ENCODE data around the gene IQSEC3. TPM values are rescaled to one million over a fixed set of nuclear protein-coding genes. Genes with fewer than 3 reads are reported as not detected.

Gene IQSEC3
- total RNA-seq, 1 donor from 2014 or later = 0.25 TPM

GRCh38 chr12:171743-172676 lies 105.4 kb downstream of the IQSEC3 start:
- intact Hi-C loops (cut with micrococcal nuclease) = no loop called here
- no peak overlapping the region for H3K27ac Mint-ChIP-seq
- no peaks in the 10 kb centered on the region for H3K9me3 Mint-ChIP-seq
- no peaks in the 10 kb centered on the region for H3K36me3 Mint-ChIP-seq (ENCODE audit: low read depth)
- peaks cover 9% of the 10 kb centered on the region for H3K4me1 Mint-ChIP-seq (ENCODE audit: low read depth)
- DNase-seq (ENCODE audit: low spot score) = no peak
- peaks cover 12% of the 10 kb centered on the region for H3K27me3 Mint-ChIP-seq (ENCODE audit: low read depth)
- H3K4me3 Mint-ChIP-seq (ENCODE audit: low read depth) = no peak overlapping the region

- H3K9me3 Mint-ChIP-seq = no peaks in the 10 kb centered on the region
- no peak overlapping the region for H3K4me3 Mint-ChIP-seq (ENCODE audit: low read depth)
- peaks cover 9% of the 10 kb centered on the region for H3K4me1 Mint-ChIP-seq (ENCODE audit: low read depth)
- intact Hi-C loops (cut with micrococcal nuclease) = no loop called here
- H3K36me3 Mint-ChIP-seq (ENCODE audit: low read depth) = no peaks in the 10 kb centered on the region
- DNase-seq (ENCODE audit: low spot score) = no peak
- peaks cover 10% of the 10 kb centered on the region for H3K27me3 Mint-ChIP-seq (ENCODE audit: low read depth)
- no peak overlapping the region for H3K27ac Mint-ChIP-seq
These were observed 106.2 kb downstream of the IQSEC3 start for GRCh38 chr12:172732-173161.

- Mint-ChIP-seq H3K27ac (no peak overlapping the region), H3K9me3 (no peaks in the 10 kb centered on the region), H3K4me3 (ENCODE audit: low read depth) (no peak overlapping the region), H3K27me3 (ENCODE audit: low read depth) (peaks cover 7% of the 10 kb centered on the region), H3K36me3 (ENCODE audit: low read depth) (no peaks in the 10 kb centered on the region), H3K4me1 (ENCODE audit: low read depth) (peaks cover 2% of the 10 kb centered on the region)
- DNase-seq (ENCODE audit: low spot score) = no peak
- intact Hi-C loops (cut with micrococcal nuclease) = no loop called here
These were observed 107.6 kb downstream of the IQSEC3 start for GRCh38 chr12:174124-174523.

- Mint-ChIP-seq H3K9me3 (no peaks in the 10 kb centered on the region), H3K4me1 (ENCODE audit: low read depth) (no peaks in the 10 kb centered on the region), H3K27ac (no peak overlapping the region), H3K27me3 (ENCODE audit: low read depth) (peaks cover 4% of the 10 kb centered on the region), H3K4me3 (ENCODE audit: low read depth) (no peak overlapping the region), H3K36me3 (ENCODE audit: low read depth) (no peaks in the 10 kb centered on the region)
- intact Hi-C loops (cut with micrococcal nuclease) = no loop called here
- DNase-seq (ENCODE audit: low spot score) = no peak
These were observed 108.0 kb downstream of the IQSEC3 start for GRCh38 chr12:174596-174995.

- intact Hi-C loops (cut with micrococcal nuclease) = no loop called here
- no peak overlapping the region for H3K4me3 Mint-ChIP-seq (ENCODE audit: low read depth)
- no peaks in the 10 kb centered on the region for H3K36me3 Mint-ChIP-seq (ENCODE audit: low read depth)
- no peak for DNase-seq (ENCODE audit: low spot score)
- H3K27me3 Mint-ChIP-seq (ENCODE audit: low read depth) = peaks cover 2% of the 10 kb centered on the region
- H3K9me3 Mint-ChIP-seq = no peaks in the 10 kb centered on the region
- no peak overlapping the region for H3K27ac Mint-ChIP-seq
- H3K4me1 Mint-ChIP-seq (ENCODE audit: low read depth) = peaks cover 2% of the 10 kb centered on the region
These were observed 108.7 kb downstream of the IQSEC3 start for GRCh38 chr12:175250-175649.

GRCh38 chr12:175759-176158 lies 109.2 kb downstream of the IQSEC3 start:
- no peak for DNase-seq (ENCODE audit: low spot score)
- Mint-ChIP-seq H3K4me1 (ENCODE audit: low read depth) (peaks cover 6% of the 10 kb centered on the region), H3K27me3 (ENCODE audit: low read depth) (peaks cover 2% of the 10 kb centered on the region), H3K4me3 (ENCODE audit: low read depth) (no peak overlapping the region), H3K27ac (no peak overlapping the region), H3K9me3 (no peaks in the 10 kb centered on the region), H3K36me3 (ENCODE audit: low read depth) (no peaks in the 10 kb centered on the region)
- intact Hi-C loops (cut with micrococcal nuclease) = no loop called here

- H3K36me3 Mint-ChIP-seq (ENCODE audit: low read depth) = no peaks in the 10 kb centered on the region
- no peaks in the 10 kb centered on the region for H3K9me3 Mint-ChIP-seq
- H3K4me1 Mint-ChIP-seq (ENCODE audit: low read depth) = peaks cover 6% of the 10 kb centered on the region
- intact Hi-C loops (cut with micrococcal nuclease) = no loop called here
- DNase-seq (ENCODE audit: low spot score) = no peak
- H3K27ac Mint-ChIP-seq = no peak overlapping the region
- H3K27me3 Mint-ChIP-seq (ENCODE audit: low read depth) = peaks cover 2% of the 10 kb centered on the region
- H3K4me3 Mint-ChIP-seq (ENCODE audit: low read depth) = no peak overlapping the region
These were observed 110.0 kb downstream of the IQSEC3 start for GRCh38 chr12:176321-177181.

GRCh38 chr12:177336-177979 lies 110.9 kb downstream of the IQSEC3 start:
- H3K9me3 Mint-ChIP-seq = no peaks in the 10 kb centered on the region
- H3K36me3 Mint-ChIP-seq (ENCODE audit: low read depth) = no peaks in the 10 kb centered on the region
- no peak for DNase-seq (ENCODE audit: low spot score)
- peaks cover 6% of the 10 kb centered on the region for H3K4me1 Mint-ChIP-seq (ENCODE audit: low read depth)
- intact Hi-C loops (cut with micrococcal nuclease) = no loop called here
- H3K4me3 Mint-ChIP-seq (ENCODE audit: low read depth) = no peak overlapping the region
- no peak overlapping the region for H3K27ac Mint-ChIP-seq
- peaks cover 2% of the 10 kb centered on the region for H3K27me3 Mint-ChIP-seq (ENCODE audit: low read depth)

- no peaks in the 10 kb centered on the region for H3K9me3 Mint-ChIP-seq
- no peaks in the 10 kb centered on the region for H3K27me3 Mint-ChIP-seq (ENCODE audit: low read depth)
- peaks cover 6% of the 10 kb centered on the region for H3K4me1 Mint-ChIP-seq (ENCODE audit: low read depth)
- H3K27ac Mint-ChIP-seq = no peak overlapping the region
- intact Hi-C loops (cut with micrococcal nuclease) = no loop called here
- H3K36me3 Mint-ChIP-seq (ENCODE audit: low read depth) = no peaks in the 10 kb centered on the region
- H3K4me3 Mint-ChIP-seq (ENCODE audit: low read depth) = no peak overlapping the region
- no peak for DNase-seq (ENCODE audit: low spot score)
These were observed 111.6 kb downstream of the IQSEC3 start for GRCh38 chr12:177980-178828.

- intact Hi-C loops (cut with micrococcal nuclease) = no loop called here
- no peak overlapping the region for H3K27ac Mint-ChIP-seq
- no peaks in the 10 kb centered on the region for H3K9me3 Mint-ChIP-seq
- peaks cover 6% of the 10 kb centered on the region for H3K4me1 Mint-ChIP-seq (ENCODE audit: low read depth)
- no peak for DNase-seq (ENCODE audit: low spot score)
- H3K4me3 Mint-ChIP-seq (ENCODE audit: low read depth) = no peak overlapping the region
- no peaks in the 10 kb centered on the region for H3K36me3 Mint-ChIP-seq (ENCODE audit: low read depth)
- no peaks in the 10 kb centered on the region for H3K27me3 Mint-ChIP-seq (ENCODE audit: low read depth)
These were observed 112.2 kb downstream of the IQSEC3 start for GRCh38 chr12:178829-179109.

GRCh38 chr12:179131-179884 lies 112.7 kb downstream of the IQSEC3 start:
- H3K27me3 Mint-ChIP-seq (ENCODE audit: low read depth) = no peaks in the 10 kb centered on the region
- intact Hi-C loops (cut with micrococcal nuclease) = no loop called here
- peaks cover 6% of the 10 kb centered on the region for H3K4me1 Mint-ChIP-seq (ENCODE audit: low read depth)
- H3K9me3 Mint-ChIP-seq = no peaks in the 10 kb centered on the region
- DNase-seq (ENCODE audit: low spot score) = no peak
- no peaks in the 10 kb centered on the region for H3K36me3 Mint-ChIP-seq (ENCODE audit: low read depth)
- H3K4me3 Mint-ChIP-seq (ENCODE audit: low read depth) = no peak overlapping the region
- H3K27ac Mint-ChIP-seq = no peak overlapping the region

GRCh38 chr12:179885-180284 lies 113.3 kb downstream of the IQSEC3 start:
- Mint-ChIP-seq H3K27me3 (ENCODE audit: low read depth) (peaks cover 2% of the 10 kb centered on the region), H3K9me3 (no peaks in the 10 kb centered on the region), H3K36me3 (ENCODE audit: low read depth) (no peaks in the 10 kb centered on the region), H3K4me1 (ENCODE audit: low read depth) (peaks cover 6% of the 10 kb centered on the region), H3K4me3 (ENCODE audit: low read depth) (no peak overlapping the region), H3K27ac (no peak overlapping the region)
- intact Hi-C loops (cut with micrococcal nuclease) = no loop called here
- DNase-seq (ENCODE audit: low spot score) = no peak

Data from activated T-helper 2 cell treated with anti-CD3 and anti-CD28 coated beads, Interferon-gamma antibody, Interleukin-2, Interleukin-4, amounts not matched to agents 10 μg/mL and 5 μg/mL and 100 μg/mL, durations not matched to agents 14 hours and 24 hours and 36 hours (primary cell).